Mesodermal cell (in vitro differentiated cells): Measurements from ENCODE around the gene PAGE4. TPM values are rescaled to one million over a fixed set of nuclear protein-coding genes. Genes with fewer than 3 reads are reported as not detected.

Source experiments
- H3K27ac ChIP-seq: 2 replicates; pipeline ENCODE4 v1.7.0; 2013; ENCODE audit warnings: mild to moderate bottlenecking, low read depth, low read length, moderate library complexity; ENCODE audit not compliant: severe bottlenecking
- H3K36me3 ChIP-seq: 2 replicates; pipeline ENCODE4 v1.7.1; 2013; ENCODE audit warnings: mild to moderate bottlenecking, low read length, moderate library complexity; ENCODE audit not compliant: control insufficient read depth, insufficient read depth
- H3K4me1 ChIP-seq: one replicate; pipeline ENCODE4 v1.7.1; 2013; ENCODE audit warnings: mild to moderate bottlenecking, low read length; ENCODE audit not compliant: insufficient read depth, control insufficient read depth, poor library complexity, severe bottlenecking
- H3K4me3 ChIP-seq: 2 replicates; pipeline ENCODE4 v1.7.0; 2013; ENCODE audit warnings: low read length, control low read depth, mild to moderate bottlenecking; ENCODE audit not compliant: insufficient read depth, poor library complexity, severe bottlenecking; ENCODE audit errors: extremely low read depth
- H3K9me3 ChIP-seq: 2 replicates; pipeline ENCODE4 v1.7.1; 2013; ENCODE audit warnings: mild to moderate bottlenecking, low read length, moderate library complexity; ENCODE audit not compliant: control insufficient read depth
- WGBS, 2 experiments: methylation state at CpG; one replicate each; pipeline ENCODE4 v1.1.5; 2013; ENCODE audit warnings: missing lambda C conversion rate in 2 of 2; ENCODE audit not compliant: insufficient coverage in 2 of 2; 5-methylcytosine and 5-hydroxymethylcytosine counted together
- polyA plus RNA-seq, 2 experiments: library from polyadenylated mRNA; stranded (reverse); fragments of 50-300 nt; gene quantifications; one replicate each; pipeline ENCODE4 v1.2.3, GENCODE V29; 2013

Gene PAGE4, protein sequence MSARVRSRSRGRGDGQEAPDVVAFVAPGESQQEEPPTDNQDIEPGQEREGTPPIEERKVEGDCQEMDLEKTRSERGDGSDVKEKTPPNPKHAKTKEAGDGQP
- 4.4 TPM for polyA plus RNA-seq (2013, experiment 1 of 2)
- polyA plus RNA-seq (2013, experiment 2 of 2), result 4.2 TPM

GRCh38 chrX:49829016-49829415 lies at the start of gene PAGE4:
PAGE4 (plus strand) TSS chrX:49829303; CDS start chrX:49830429, 1,126 bp downstream.
- Histone ChIP-seq H3K4me3 (no peak within 1 kb of the TSS), H3K36me3 (no peaks in the 10 kb centered on the region), H3K9me3 (no peaks in the 10 kb centered on the region), H3K4me1 (no peaks in the 10 kb centered on the region), H3K27ac (no peak within 1 kb of the TSS)
- 50% methylated on average over 1 of the region's 8 CpGs; no CpG with 5 or more reads in 1 of the 2 experiments for WGBS, 2 experiments

- Histone ChIP-seq H3K4me3 (no peak overlapping the region), H3K36me3 (no peaks in the 10 kb centered on the region), H3K27ac (no peak overlapping the region), H3K4me1 (no peaks in the 10 kb centered on the region), H3K9me3 (no peaks in the 10 kb centered on the region)
- WGBS, 2 experiments, result 88 to 89% methylated on average over 1 of the region's 1 CpG
These were observed 44.3 kb upstream of the PAGE4 start for GRCh38 chrX:49784747-49785280.

- Histone ChIP-seq H3K36me3 (no peaks in the 10 kb centered on the region), H3K4me3 (no peak overlapping the region), H3K9me3 (no peaks in the 10 kb centered on the region), H3K4me1 (no peaks in the 10 kb centered on the region), H3K27ac (no peak overlapping the region)
- 100% methylated on average over 1 of the region's 1 CpG; no CpG with 5 or more reads in 1 of the 2 experiments for WGBS, 2 experiments
These were observed 36.7 kb upstream of the PAGE4 start for GRCh38 chrX:49792376-49792775.

GRCh38 chrX:49793686-49794085 lies 35.4 kb upstream of the PAGE4 start:
- H3K4me3 ChIP-seq, result no peak overlapping the region
- H3K9me3 ChIP-seq, result no peaks in the 10 kb centered on the region
- H3K4me1 ChIP-seq, result no peaks in the 10 kb centered on the region
- H3K27ac ChIP-seq, result no peak overlapping the region
- no peaks in the 10 kb centered on the region for H3K36me3 ChIP-seq

GRCh38 chrX:49799828-49800227 lies 29.3 kb upstream of the PAGE4 start:
- WGBS, 2 experiments, result no CpG with 5 or more reads among the region's 1 CpG
- Histone ChIP-seq H3K36me3 (no peaks in the 10 kb centered on the region), H3K9me3 (no peaks in the 10 kb centered on the region), H3K4me1 (no peaks in the 10 kb centered on the region), H3K4me3 (no peak overlapping the region), H3K27ac (no peak overlapping the region)

DNA sequence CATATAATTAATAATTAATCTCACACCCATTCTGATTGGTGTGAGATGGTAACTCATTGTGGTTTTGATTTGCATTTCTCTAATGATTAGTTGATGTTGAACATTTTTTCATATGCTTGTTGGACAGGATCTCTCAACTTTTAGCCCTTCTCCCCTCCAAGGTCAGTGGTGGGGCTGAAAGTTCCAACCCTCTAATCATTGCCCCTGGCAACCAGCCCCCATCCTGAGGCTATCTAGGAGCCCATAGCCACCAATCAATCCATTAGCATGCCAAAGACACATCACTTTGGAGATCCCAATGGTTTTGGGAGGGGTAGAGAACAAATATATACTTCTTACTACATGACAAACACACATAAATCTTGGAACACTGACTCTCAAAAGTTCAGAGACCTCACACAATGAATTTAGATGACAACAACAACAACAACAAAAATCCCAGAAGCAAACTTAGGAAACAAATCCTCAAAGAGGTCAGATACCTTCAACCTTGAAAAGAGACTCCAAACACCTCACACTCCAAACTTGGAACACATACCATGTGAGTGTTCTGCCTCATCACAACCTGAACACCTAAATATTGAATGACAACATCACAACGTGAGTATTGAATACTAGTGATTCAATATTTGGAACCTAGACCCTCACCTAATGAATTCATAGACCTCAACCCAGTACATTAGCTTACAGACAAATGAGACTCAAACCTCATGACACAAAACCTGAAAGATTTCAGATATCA lies 19.0 kb upstream of the PAGE4 start:
- H3K27ac ChIP-seq, result no peak overlapping the region
- H3K4me1 ChIP-seq, result no peaks in the 10 kb centered on the region
- no peaks in the 10 kb centered on the region for H3K9me3 ChIP-seq
- no CpG with 5 or more reads among the region's 1 CpG for WGBS, 2 experiments
- no peak overlapping the region for H3K4me3 ChIP-seq
- no peaks in the 10 kb centered on the region for H3K36me3 ChIP-seq

DNA sequence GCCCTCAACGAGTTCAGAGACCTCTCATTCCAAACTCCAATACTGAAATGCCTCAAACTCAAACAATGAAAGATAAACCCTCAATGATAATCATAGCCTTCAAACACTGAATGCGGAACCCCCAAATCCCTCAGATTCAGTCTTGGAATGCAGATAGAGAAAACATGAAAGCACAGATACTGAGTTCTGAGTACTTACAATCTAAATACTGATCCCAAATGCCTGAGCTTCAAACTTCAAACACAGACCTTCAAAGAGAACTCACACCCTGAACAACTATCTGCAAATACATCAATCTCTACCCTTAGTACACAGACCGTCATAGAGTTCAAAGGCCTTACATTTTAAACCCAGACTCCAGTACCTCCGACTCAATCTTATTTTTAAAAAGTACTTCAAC lies 16.9 kb upstream of the PAGE4 start:
- H3K4me1 ChIP-seq, result no peaks in the 10 kb centered on the region
- WGBS, 2 experiments, result 70% methylated on average over 2 to 3 of the region's 4 CpGs
- peak overlapping the region; percentile 29 for H3K27ac ChIP-seq
- no peak overlapping the region for H3K4me3 ChIP-seq
- H3K9me3 ChIP-seq, result no peaks in the 10 kb centered on the region
- H3K36me3 ChIP-seq, result no peaks in the 10 kb centered on the region

GRCh38 chrX:49816435-49816834 lies 12.7 kb upstream of the PAGE4 start:
- Histone ChIP-seq H3K27ac (no peak overlapping the region), H3K4me1 (no peaks in the 10 kb centered on the region), H3K4me3 (no peak overlapping the region), H3K9me3 (no peaks in the 10 kb centered on the region), H3K36me3 (no peaks in the 10 kb centered on the region)
- WGBS, 2 experiments, result 83 to 93% methylated on average over 1 to 2 of the region's 4 CpGs

DNA sequence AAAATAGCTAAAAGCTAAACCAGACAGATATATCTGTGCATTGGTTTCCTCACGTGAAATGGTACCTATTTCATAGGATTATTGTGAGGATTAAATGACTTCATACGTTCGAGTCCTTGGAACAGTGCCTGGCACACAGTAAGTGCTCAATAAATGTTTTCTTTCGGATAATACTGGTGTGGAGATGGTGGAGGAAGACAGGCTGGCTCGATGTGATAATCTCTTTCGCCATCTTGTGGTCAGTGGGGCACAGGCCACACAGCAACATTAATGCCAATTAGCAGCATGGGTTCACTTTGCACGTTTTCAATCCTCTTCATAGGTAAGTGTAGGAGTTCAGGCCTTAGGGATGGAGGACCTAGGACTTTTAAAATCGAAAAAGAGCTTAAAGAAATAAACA lies 9.3 kb downstream of the PAGE4 start:
- WGBS, 2 experiments, result 17% methylated on average over 1 of the region's 8 CpGs; no CpG with 5 or more reads in 1 of the 2 experiments
- no peaks in the 10 kb centered on the region for H3K36me3 ChIP-seq
- no peak overlapping the region for H3K4me3 ChIP-seq
- H3K27ac ChIP-seq, result no peak overlapping the region
- H3K9me3 ChIP-seq, result no peaks in the 10 kb centered on the region
- peaks cover 4% of the 10 kb centered on the region for H3K4me1 ChIP-seq

DNA sequence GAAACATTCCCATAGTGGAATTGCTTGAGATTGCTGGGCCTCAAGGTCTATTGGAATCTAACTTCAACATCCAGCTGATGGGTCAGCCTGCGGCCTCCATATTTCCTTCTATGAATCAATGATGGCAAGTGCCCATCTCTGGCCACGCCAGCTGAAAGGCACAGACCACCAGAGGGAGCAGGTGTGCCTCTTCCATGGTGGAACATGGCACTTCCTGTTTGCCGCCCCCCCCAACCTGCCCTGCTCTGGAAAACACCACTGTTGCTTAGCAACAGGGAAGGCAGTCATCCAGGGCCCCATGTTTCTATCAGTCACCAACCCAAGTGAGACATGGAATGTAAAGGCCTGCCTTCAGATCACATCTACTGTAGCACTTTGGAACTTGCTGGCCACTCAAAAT lies 11.6 kb downstream of the PAGE4 start:
- 0% methylated on average over 1 of the region's 3 CpGs; no CpG with 5 or more reads in 1 of the 2 experiments for WGBS, 2 experiments
- peaks cover 4% of the 10 kb centered on the region for H3K4me1 ChIP-seq
- no peaks in the 10 kb centered on the region for H3K36me3 ChIP-seq
- H3K9me3 ChIP-seq, result no peaks in the 10 kb centered on the region
- H3K27ac ChIP-seq, result peak overlapping the region; percentile 67
- no peak overlapping the region for H3K4me3 ChIP-seq

GRCh38 chrX:49842621-49843020 lies 13.5 kb downstream of the PAGE4 start:
- peaks cover 4% of the 10 kb centered on the region for H3K4me1 ChIP-seq
- H3K27ac ChIP-seq, result no peak overlapping the region
- H3K4me3 ChIP-seq, result no peak overlapping the region
- no peaks in the 10 kb centered on the region for H3K9me3 ChIP-seq
- no peaks in the 10 kb centered on the region for H3K36me3 ChIP-seq
